CD4-positive, alpha-beta T cell treated with Interleukin-15 for 4 hours (primary cell): ENCODE data around the gene ARID2.

Source experiments
- DNase-seq: peaks from one replicate; pipeline ENCODE4 v3.0.0-alpha.2; 2020; ENCODE audit warnings: low spot score

ARID2 gene

DNA sequence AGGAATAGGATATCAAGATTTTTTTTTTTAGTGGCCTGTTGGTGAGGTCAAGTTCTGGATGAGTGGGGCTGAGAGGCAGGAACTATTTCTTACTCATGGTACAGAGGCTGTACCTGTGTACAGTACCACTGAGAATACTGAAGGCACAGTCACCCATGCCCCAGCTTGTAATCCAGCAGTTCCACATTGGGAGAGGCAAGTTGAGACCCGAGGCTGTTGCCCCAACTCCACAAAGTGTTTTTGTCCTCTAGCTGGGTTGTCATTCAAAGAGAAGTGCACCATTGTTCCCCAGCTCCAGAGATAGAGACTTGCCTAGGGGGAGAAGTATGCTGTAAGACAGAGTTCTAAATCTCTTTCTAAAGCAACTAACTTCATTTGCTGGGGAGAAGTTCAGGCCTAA lies 38.7 kb downstream of the ARID2 start:
- DNase-seq, result no peak

DNA sequence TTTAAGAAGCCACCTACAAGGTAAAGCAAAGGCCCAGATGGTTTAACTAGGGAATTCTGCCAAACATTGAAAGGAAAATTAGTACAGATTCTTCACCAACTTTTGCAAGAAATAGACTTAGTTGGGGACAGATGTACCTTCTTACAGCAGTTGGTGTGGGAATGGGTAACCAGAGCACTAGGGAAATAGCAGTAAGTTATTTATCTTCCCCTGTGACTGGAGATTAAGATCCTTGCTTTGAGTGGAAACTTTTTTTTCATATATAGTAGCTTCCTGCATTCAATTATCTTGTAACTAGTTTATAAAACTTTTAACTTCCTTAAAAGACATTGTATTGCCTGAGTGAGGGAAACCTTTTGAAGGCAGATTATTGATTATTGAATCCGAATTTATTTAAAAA lies 44.2 kb downstream of the ARID2 start:
- DNase-seq, result no peak

DNA sequence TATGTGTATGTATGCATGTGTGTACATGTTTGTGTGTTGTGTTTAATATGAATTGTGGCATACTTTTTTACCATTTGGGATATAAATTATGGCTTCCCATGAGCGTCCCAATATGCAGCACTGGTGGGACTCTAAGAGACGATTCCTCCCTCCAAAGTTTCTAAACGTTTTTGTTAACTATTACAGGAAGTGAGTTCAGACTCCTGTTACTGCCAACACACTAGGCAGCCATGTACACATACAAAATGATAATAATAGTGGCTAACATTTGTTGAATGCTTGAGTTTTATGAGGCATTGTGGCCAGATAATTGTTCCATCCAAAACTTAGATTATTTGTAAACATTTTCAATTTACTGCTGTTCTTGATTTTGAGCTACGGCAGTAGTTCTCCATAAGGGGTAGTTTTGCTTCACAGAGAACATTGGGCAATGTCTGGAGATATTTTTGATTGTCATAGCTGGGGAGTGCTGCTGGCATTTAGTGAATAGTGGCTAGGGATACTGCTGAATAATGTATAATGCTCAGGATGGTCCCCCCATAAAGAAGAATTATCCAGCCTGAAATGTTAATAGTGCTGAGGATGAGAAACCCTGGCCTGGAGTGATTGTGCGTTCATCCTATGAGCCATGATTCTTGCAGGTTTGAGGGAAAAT lies 45.1 kb downstream of the ARID2 start:
- DNase-seq, result no peak

DNA sequence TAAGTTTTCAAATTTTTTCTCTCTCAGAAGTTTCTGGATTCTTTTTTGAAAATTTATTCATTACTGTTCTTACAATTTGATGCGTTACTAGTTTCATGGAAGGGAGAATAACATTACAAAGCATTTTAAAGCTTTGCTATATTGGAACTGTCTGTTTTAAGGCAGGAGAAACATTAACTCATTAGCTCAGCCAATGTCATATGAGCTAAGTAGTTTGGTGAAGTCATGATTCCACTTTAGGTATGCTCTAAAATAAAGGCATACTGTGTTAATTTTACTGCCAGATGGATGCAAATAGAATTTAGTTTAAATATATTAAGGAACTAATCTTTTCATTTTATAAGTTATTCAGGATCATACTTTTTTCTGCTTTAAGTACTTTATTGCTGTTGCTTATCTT lies 46.0 kb downstream of the ARID2 start:
- no peak for DNase-seq

DNA sequence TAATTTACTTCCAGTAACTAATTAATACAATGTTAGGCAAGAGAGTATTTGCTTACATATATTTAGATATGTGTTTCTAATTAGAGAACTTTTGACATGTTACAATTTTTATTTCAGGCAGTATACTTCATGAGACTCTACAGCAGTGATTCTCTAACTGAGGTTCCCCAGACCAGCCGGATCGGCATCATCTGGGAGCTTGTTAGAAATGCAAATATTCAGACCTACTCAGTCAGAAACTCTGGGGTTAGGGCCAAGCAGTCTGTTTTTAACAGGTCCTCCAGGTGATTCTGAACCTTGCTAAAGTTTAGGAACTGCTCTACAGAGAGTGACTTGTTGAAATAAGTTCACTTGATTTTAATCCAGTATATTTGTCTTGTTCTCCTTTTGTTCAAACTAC lies 46.5 kb downstream of the ARID2 start:
- no peak for DNase-seq

DNA sequence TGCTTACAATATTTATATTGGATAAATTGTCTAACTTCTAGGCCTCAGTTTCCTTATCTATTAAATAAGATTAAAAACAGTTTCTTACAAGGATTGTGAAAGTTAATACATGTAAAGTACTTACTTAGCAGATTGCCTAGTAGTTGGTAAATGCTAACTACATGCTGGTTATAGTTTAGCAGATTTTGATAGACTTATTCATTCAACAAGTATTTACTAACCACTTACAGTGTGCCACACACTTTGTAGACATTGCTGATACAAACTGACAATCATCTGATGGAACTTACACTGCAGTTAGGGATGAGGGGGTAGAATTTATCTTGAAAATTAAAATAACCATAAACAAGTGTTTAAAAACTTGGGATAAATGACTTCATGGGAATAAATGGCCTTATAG lies 50.4 kb downstream of the ARID2 start:
- DNase-seq, result no peak

DNA sequence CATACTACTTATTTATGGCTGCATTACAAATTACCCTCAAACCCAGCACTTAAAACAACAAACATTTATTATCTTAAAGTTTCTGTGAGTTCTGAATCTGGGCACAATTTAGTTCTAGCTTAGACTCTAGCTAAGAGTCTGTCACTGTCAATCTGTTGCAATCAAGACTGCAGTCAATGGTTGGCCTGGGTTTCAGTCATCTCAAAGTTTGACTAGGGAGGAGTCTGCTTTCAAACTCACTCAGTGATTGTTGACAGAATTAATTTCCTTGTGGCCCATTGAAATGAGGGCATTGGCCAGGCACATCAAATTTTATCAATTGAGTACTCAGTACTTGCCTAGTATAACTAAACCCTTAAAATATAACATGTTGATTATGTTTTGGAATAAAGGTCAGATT lies 51.6 kb downstream of the ARID2 start:
- no peak for DNase-seq

DNA sequence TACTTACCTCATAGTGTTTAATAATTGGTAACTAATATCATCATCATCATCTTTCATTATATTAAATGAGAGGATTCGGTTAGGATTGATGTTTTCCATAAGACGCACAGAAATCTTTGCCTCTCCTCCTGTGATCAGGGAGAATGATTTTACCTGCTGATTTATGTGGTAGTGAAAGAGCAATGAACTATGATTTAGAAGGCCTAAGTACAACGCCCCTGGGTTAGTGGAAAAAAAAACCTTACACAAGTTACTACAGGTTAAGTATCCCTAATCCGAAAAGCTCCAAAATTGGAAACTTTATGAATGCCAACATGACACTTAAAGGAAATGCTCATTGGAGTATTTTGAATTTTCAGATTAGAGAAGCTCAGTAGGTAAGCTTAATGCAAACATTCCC lies 55.8 kb downstream of the ARID2 start:
- no peak for DNase-seq

DNA sequence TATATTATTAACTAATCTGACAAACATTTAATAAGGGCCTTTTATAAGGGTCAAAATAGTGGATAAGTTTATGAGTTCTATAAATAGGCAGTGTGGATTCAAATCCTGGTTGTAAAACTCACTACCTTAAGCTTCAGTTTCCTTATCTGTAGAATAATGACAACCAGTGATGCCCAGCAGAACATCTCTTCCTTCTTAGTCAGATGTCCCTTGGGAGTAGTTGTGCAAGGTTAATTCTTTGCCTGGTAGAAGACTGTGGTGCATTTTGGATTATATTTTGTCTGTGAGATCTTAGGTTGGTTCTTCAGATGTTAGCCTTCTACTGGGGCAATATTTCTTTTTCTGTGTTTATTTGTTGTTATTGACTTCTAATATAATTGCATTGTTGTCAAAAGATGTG lies 59.5 kb downstream of the ARID2 start:
- no peak for DNase-seq

DNA sequence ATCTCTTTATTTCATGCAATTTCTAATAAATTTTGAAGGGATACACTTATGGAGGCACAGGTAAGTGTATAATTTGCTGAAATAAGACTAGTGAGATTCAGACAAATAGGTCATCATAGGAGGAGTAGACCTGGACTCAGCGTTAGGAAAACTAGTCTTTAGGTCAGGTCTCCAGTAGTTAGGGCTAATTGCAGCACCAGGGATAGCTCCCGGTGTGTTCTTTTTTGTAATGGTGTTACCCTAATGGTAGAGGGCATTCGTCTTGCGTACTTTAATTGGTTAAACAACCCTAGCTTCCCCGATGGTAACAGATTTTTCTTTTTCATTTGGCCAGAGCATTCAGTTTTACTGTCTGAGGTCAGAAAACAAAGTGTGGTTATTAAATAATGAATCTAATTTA lies 64.9 kb downstream of the ARID2 start:
- DNase-seq, result no peak

DNA sequence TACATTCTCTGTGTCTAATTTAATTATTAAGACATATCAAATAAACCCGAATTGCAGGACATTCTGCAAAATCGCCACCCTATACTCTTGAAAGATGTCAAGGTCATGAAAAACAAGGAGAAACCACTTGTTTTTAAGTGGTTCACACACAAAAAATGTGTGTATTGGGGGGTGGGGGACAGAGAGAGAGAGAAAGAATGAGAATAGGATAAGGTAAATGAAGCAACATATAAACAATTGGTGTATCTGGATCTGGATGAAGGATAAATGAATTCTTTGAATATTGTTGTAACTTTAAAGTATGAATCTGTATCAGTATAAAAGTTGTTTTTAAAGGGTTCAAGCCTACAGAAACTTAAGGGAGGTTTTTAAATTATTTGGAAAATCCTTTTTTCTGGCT lies 72.1 kb downstream of the ARID2 start:
- no peak for DNase-seq

DNA sequence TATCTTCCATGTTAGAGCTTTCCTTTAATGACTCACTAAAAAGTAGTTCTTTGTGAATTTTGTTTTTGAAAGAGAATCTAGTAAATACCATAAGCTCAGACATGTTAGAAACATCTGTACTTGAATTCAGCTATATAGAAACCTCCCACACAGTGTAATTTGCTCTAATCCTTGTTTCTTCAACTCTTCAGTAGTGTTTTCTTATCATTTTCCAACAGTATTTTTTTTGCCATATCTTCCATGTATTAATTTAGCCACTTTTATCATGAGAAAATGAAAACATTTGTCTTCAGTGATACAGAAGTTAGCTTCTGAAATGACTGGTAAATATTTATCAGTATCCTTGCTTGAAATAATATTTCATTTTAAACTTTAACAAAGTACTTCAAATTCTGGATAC lies 73.6 kb downstream of the ARID2 start:
- no peak for DNase-seq

DNA sequence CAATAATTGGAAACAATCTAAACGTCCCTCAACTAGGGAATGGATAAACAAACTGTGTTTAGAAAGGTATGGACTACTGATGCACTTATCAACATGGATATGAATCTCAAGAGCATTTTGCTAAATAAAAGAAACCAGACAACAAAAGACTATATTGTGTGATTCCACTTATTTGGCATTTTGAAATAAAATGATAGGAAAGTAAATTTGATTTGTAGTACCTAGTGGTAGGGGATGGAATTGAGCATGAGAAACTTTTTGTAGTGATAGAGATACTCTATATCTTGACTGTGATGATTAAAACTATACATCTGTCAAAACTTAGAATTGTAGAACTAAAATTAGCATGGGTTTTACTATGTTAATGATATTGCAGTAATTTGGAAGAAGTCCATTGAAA lies 87.1 kb downstream of the ARID2 start:
- no peak for DNase-seq

DNA sequence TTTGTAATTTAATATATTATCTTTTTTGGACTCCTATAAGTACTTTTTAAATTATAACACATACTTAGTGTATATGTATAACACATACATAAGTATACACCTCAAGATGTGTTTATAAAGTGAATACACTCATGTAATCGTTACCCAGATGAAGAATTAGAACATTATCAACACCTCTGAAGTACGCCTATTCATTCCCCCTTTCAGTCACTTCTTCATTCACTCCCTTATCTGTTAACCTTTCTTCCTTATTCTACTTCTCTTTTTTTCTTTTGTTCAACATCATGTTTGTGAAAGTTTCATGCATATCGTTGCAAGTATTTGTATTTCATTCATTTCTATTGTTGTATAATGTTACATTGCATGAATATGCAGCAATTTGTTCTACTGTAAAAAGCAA lies 98.5 kb downstream of the ARID2 start:
- no peak for DNase-seq

DNA sequence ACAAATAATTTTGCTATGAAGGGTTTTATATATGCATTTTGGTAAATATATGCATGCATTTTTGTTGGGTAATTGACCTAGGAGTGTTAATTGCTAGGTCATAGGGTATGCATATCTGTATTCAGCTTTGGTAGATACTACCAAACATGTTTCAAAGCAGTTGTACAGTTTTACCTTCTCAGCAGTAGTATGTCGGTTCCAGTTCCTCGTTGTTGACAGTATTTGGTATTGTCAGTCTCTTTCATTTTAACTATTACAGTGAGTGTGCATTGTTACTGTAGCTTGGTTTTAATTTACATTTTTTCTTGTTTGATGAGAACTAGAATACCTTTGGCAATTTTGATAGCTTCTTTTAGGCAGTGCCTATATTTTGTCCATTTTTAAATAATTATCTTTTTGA lies 98.9 kb downstream of the ARID2 start:
- no peak for DNase-seq

DNA sequence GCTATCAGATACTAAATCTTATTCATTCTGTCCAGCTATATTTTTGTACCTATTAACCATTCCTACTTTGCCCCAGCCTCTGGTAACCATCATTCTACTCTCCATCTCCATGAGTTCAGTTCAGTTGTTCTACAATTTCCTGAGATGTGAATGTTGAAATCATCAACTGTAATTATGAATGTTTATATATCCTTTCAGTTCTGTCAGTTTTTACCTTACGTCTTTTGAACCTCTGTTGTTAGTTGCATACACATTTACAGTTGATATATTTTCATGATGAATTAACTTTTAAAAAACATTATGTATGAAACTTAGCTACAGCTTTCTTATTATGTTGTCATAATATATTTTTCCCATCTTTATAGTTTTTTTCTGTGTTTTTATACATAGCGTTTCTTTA lies 102.1 kb downstream of the ARID2 start:
- no peak for DNase-seq

DNA sequence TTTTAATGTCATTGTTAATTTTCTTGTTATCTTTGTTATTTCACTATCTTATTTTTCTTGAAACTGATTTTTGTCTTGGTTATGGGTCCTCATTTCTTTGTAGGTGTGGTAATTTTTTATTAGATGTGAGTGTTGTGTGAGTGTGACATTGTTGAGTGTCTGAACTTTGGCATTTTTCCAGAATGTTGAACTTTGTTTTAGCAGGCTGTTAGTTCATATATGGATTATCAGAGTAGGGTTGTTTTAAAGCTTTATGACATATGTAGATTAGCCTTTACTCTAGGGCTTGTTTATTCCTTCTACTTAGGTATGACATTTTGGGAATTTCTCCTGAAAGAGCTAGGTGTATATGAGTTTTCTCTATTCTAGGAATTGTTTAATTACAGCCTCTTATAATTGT lies 103.9 kb downstream of the ARID2 start:
- no peak for DNase-seq

DNA sequence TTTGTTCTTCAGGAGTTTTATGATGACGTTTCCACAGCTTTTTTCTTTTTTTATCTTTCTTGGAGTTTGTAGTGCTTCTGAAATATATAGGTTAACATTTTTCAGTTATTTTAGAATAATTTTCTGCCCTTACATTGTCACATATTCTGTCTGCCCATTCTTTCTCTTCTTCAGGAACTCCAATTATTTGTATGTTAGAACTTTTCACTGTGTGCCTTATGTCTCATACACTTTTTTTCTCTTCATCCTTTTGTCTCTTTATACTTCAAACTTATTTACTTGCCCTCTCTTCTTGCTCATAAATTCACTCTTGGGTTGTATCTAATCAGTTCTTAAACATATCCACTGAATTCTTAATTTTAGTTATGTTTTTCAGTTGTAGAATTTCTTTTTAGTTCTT lies 105.3 kb downstream of the ARID2 start:
- DNase-seq, result no peak

DNA sequence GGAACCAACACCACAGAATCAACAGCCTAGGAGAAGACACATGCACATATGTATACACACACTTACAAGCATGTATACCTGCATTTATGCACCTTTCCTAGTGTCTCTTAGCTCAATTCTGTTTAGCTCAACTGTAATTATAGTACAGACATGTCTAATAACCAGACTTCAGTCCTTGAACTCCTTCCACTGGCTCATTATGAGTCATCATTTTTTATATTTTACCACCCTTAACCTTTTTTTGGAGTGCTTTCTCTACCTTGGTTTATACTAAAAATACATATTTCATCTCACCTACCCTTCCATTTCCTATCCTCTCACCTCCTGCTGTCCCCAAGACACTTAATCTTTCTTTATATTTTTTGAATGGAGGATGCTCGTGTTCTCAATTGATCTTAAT lies 110.4 kb downstream of the ARID2 start:
- DNase-seq, result no peak

DNA sequence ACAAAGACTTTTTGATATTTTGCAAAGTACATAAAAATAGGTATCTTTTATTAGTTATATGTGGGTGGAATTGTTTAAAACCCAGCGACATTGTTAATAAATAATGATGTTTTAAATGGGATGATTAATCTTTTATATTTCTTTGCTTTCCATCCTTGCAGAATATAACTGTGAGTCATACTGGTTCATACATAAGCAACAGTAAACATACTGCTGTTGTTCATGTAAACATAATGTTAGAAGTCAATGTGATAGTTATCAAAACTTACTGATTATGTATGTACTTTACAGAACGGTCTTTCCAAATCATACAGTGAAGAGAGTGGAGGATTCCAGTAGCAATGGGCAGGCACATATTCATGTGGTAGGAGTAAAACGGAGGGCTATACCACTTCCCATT lies 119.8 kb downstream of the ARID2 start:
- no peak for DNase-seq

DNA sequence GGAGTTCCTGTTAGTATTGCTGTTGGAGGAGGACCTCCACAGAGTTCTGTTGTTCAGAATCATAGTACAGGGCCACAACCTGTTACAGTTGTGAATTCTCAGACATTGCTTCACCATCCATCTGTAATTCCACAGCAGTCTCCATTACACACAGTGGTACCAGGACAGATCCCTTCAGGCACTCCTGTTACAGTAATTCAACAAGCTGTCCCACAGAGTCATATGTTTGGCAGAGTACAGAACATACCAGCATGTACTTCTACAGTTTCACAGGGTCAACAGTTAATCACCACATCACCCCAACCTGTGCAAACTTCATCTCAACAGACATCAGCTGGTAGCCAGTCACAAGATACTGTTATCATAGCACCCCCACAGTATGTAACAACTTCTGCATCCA lies 120.8 kb downstream of the ARID2 start:
- DNase-seq, result no peak

DNA sequence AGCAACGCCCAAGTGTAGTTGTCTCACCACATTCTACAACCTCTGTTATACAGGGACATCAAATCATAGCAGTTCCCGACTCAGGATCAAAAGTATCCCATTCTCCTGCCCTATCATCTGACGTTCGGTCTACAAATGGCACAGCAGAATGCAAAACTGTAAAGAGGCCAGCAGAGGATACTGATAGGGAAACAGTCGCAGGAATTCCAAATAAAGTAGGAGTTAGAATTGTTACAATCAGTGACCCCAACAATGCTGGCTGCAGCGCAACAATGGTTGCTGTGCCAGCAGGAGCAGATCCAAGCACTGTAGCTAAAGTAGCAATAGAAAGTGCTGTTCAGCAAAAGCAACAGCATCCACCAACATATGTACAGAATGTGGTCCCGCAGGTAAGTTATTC lies 123.0 kb downstream of the ARID2 start:
- no peak for DNase-seq

DNA sequence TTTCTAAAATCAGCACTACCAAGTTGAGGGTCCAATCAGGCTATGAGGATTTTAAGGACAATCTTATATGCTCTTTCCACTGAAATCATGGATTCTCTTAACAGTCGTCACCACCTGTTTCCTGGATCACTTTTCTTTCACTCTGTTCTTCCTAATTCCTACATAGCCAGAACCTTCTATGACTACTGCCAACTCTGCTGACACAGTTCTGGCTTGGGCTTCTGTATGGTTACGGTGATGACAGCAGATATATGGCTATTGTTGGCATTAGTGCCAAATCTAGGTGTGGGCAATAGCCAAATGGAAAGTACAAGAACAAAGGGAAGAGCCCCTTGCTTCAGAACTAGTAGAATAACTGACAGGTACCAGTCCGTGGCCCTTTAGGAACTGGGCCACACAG lies 124.0 kb downstream of the ARID2 start:
- DNase-seq, result no peak

DNA sequence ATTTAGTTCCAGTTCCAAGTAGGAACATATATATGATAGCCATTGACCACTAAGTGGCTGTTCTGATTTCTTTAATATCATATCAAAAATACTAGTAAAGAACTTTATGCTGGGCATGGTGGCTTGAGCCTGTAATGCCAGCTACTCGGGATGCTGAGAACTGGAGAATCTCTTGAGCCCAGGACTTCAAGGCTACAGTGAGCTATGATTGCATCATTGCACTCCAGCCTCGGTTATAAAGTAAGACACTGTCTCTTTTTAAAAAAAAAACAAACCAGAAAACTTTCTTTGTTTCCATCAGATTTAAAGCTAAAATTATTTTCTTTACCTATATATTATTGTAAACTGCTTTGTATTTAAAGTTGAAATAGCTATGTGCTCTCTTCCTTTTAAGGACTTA lies 133.8 kb downstream of the ARID2 start:
- no peak for DNase-seq

DNA sequence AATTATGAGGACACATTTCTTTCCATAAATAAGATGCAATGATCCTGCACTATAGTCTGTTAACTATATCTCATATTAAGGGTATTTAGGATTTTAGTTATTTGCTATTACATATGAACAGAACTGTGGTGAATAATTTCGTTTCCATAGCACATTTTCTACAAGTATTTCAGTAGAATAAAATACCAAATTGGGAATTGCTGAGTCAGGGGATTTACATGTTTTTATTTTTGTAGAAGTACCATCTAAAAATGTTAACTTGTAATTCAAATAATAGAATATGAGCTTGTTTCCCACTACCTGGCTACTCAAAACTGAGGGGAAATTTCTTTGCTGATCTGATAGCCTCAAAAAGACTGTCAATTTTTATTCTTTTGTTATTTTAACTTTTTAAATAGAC lies 136.8 kb downstream of the ARID2 start:
- no peak for DNase-seq
